Esophagus squamous epithelium (tissue), 4 donors: Measurements from ENCODE around the gene ZBED6.

Experiments
- POLR2A ChIP-seq, 4 donors: fragments of 450-650 bp; IDR thresholded peaks; one replicate each; pipeline ENCODE4 v1.6.1; 2017; ENCODE audit warnings: antibody characterized with exemption in 4 of 4, mild to moderate bottlenecking in 4 of 4, moderate library complexity in 3 of 4
- TF ChIP-seq, protein P1 (sequence below), 6 experiments: fragments of 450-650 bp in 4 of 6; fragments of 200-600 bp in 2 of 6; sonication (generic) in 2 of 6; IDR thresholded peaks; one replicate each; pipeline ENCODE4 v1.5.1; 2016 to 2019; ENCODE audit warnings: antibody characterized with exemption in 6 of 6, mild to moderate bottlenecking in 4 of 6, moderate library complexity in 4 of 6

DNA sequence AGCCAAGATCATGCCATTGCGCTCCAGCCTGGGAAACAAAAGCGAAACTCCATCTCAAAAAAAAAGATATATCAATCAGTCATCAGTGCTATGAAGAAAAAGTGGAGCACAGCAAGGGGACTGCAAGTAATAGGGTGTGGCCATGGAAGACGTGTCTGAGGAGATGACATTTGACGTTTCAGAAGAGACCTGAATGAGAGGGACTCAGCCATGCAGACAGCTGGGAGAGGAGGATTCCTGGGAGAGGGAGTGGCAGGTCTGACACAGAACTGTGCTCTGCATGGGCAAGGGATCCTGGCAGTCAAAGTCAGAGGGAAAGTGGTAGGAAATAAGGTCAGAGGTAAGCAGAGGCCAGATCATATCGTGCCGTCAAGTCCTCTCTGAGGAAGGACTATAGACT is 27.2 kb upstream of the ZBED6 start:
- TF ChIP-seq, protein P1, sequence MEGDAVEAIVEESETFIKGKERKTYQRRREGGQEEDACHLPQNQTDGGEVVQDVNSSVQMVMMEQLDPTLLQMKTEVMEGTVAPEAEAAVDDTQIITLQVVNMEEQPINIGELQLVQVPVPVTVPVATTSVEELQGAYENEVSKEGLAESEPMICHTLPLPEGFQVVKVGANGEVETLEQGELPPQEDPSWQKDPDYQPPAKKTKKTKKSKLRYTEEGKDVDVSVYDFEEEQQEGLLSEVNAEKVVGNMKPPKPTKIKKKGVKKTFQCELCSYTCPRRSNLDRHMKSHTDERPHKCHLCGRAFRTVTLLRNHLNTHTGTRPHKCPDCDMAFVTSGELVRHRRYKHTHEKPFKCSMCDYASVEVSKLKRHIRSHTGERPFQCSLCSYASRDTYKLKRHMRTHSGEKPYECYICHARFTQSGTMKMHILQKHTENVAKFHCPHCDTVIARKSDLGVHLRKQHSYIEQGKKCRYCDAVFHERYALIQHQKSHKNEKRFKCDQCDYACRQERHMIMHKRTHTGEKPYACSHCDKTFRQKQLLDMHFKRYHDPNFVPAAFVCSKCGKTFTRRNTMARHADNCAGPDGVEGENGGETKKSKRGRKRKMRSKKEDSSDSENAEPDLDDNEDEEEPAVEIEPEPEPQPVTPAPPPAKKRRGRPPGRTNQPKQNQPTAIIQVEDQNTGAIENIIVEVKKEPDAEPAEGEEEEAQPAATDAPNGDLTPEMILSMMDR (IDR thresholded peaks at IDR 0.05): no peak
- no peak for TF ChIP-seq POLR2A (IDR thresholded peaks at IDR 0.05)
